Measurements from ENCODE around the gene TNMD. TPM values are rescaled to one million over a fixed set of nuclear protein-coding genes. Genes with fewer than 3 reads are reported as not detected.

Gene TNMD
- polyA plus RNA-seq, 1 donor (not counting 4 experiments of a cell fraction or from before 2014, with no cell fraction given) = not detected

DNA sequence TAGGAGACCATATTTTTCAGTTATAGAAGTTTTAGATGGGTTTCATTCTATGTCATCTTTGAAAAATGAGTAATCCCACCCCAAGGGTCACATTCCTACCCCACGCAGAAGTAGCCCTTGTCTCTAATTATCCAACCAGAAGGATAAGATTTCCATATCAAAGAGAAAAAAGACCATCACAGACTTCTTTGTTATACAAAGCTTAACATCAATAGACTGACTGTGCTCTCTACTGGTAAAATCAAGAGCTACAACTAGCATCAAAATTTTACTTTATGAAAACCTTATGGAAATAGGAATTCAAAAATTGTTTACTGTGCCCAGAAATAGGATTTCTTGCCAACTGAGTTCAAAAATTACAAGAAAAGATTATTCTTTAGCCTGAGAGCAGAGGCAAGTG, 24.9 kb downstream of the TNMD start:
- Histone ChIP-seq H3K9me1 (ENCODE audit: control insufficient read depth, extremely low read depth, insufficient read depth, low read length) (no peaks in the 10 kb centered on the region), H4K20me1 (ENCODE audit: control insufficient read depth, extremely low read depth, insufficient read depth, low read length) (no peaks in the 10 kb centered on the region), H3K9me3 (ENCODE audit: control insufficient read depth, low read depth, low read length) (no peaks in the 10 kb centered on the region), H3K27ac (ENCODE audit: control insufficient read depth, insufficient read depth, low read length) (no peak overlapping the region), H2AFZ (ENCODE audit: control insufficient read depth, low read length) (no peak overlapping the region), H3K79me2 (ENCODE audit: control insufficient read depth, insufficient read depth, low read length) (no peaks in the 10 kb centered on the region), H3K36me3 (ENCODE audit: control insufficient read depth in 2 of 2, extremely low read depth in 1 of 2, insufficient read depth in 2 of 2, low read length in 2 of 2) (no peaks in the 10 kb centered on the region), H3K27me3 (ENCODE audit: control insufficient read depth, extremely low read depth, insufficient read depth, low read length) (no peaks in the 10 kb centered on the region), H3K4me2 (ENCODE audit: control insufficient read depth, extremely low read depth, insufficient read depth, low read depth, low read length) (no peak overlapping the region), H3K4me1 (ENCODE audit: control insufficient read depth, extremely low read depth, insufficient read depth, low read length) (no peaks in the 10 kb centered on the region), H3K9ac (ENCODE audit: control insufficient read depth, extremely low read depth, insufficient read depth, low read length) (no peak overlapping the region), H3K4me3 (ENCODE audit: control insufficient read depth in 2 of 3, extremely low read depth in 1 of 3, insufficient read depth in 2 of 3, low read depth in 1 of 3, low read length in 3 of 3) (no peak overlapping the region)
- dilution Hi-C loops (cut with MboI; ENCODE audit: extremely low pct_ligation_motif_present, low sequenced_read_pairs) = no loop called here
- TF ChIP-seq, protein P1, sequence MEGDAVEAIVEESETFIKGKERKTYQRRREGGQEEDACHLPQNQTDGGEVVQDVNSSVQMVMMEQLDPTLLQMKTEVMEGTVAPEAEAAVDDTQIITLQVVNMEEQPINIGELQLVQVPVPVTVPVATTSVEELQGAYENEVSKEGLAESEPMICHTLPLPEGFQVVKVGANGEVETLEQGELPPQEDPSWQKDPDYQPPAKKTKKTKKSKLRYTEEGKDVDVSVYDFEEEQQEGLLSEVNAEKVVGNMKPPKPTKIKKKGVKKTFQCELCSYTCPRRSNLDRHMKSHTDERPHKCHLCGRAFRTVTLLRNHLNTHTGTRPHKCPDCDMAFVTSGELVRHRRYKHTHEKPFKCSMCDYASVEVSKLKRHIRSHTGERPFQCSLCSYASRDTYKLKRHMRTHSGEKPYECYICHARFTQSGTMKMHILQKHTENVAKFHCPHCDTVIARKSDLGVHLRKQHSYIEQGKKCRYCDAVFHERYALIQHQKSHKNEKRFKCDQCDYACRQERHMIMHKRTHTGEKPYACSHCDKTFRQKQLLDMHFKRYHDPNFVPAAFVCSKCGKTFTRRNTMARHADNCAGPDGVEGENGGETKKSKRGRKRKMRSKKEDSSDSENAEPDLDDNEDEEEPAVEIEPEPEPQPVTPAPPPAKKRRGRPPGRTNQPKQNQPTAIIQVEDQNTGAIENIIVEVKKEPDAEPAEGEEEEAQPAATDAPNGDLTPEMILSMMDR (optimal IDR thresholded peaks at IDR 0.05 in 1 of 3, IDR thresholded peaks at IDR 0.05 in 1 of 3, conservative IDR thresholded peaks at IDR 0.05 in 1 of 3; ENCODE audit: extremely low read depth in 1 of 3, insufficient read depth in 2 of 3, low read length in 3 of 3) = no peak
- TF ChIP-seq EZH2 (IDR thresholded peaks at IDR 0.05; ENCODE audit: low read length) = no peak
- DNase-seq (ENCODE audit: low read depth, low spot score) (no peak), FAIRE-seq (no peak)

GRCh38 chrX:100611951-100612350, 27.2 kb downstream of the TNMD start:
- H3K4me3 ChIP-seq (ENCODE audit: control insufficient read depth in 2 of 3, extremely low read depth in 1 of 3, insufficient read depth in 2 of 3, low read depth in 1 of 3, low read length in 3 of 3) = no peak overlapping the region
- no peak overlapping the region for H3K27ac ChIP-seq (ENCODE audit: control insufficient read depth, insufficient read depth, low read length)
- no peaks in the 10 kb centered on the region for H3K9me1 ChIP-seq (ENCODE audit: control insufficient read depth, extremely low read depth, insufficient read depth, low read length)
- H3K27me3 ChIP-seq (ENCODE audit: control insufficient read depth, extremely low read depth, insufficient read depth, low read length) = no peaks in the 10 kb centered on the region
- DNase-seq (ENCODE audit: low read depth, low spot score) (no peak), FAIRE-seq (no peak)
- no peaks in the 10 kb centered on the region for H3K36me3 ChIP-seq (ENCODE audit: control insufficient read depth in 2 of 2, extremely low read depth in 1 of 2, insufficient read depth in 2 of 2, low read length in 2 of 2)
- dilution Hi-C loops (cut with MboI; ENCODE audit: extremely low pct_ligation_motif_present, low sequenced_read_pairs) = no loop called here
- no peaks in the 10 kb centered on the region for H3K4me1 ChIP-seq (ENCODE audit: control insufficient read depth, extremely low read depth, insufficient read depth, low read length)
- H3K79me2 ChIP-seq (ENCODE audit: control insufficient read depth, insufficient read depth, low read length) = no peaks in the 10 kb centered on the region
- TF ChIP-seq EZH2 (IDR thresholded peaks at IDR 0.05; ENCODE audit: low read length) = no peak
- TF ChIP-seq, protein P1 (optimal IDR thresholded peaks at IDR 0.05 in 1 of 3, IDR thresholded peaks at IDR 0.05 in 1 of 3, conservative IDR thresholded peaks at IDR 0.05 in 1 of 3; ENCODE audit: extremely low read depth in 1 of 3, insufficient read depth in 2 of 3, low read length in 3 of 3) = no peak
- H2AFZ ChIP-seq (ENCODE audit: control insufficient read depth, low read length) = no peak overlapping the region
- H3K9me3 ChIP-seq (ENCODE audit: control insufficient read depth, low read depth, low read length) = no peaks in the 10 kb centered on the region
- no peaks in the 10 kb centered on the region for H4K20me1 ChIP-seq (ENCODE audit: control insufficient read depth, extremely low read depth, insufficient read depth, low read length)
- no peak overlapping the region for H3K9ac ChIP-seq (ENCODE audit: control insufficient read depth, extremely low read depth, insufficient read depth, low read length)
- H3K4me2 ChIP-seq (ENCODE audit: control insufficient read depth, extremely low read depth, insufficient read depth, low read depth, low read length) = no peak overlapping the region
